GM15510 (cell line): ENCODE measurements around the gene COL9A3.

ENCODE experiments used
- POLR2A ChIP-seq: IDR thresholded peaks from 3 replicates; pipeline ENCODE4 v1.6.1; 2011; ENCODE audit warnings: borderline replicate concordance; ENCODE audit not compliant: insufficient read length; ENCODE audit errors: extremely low read depth

The COL9A3 gene

DNA sequence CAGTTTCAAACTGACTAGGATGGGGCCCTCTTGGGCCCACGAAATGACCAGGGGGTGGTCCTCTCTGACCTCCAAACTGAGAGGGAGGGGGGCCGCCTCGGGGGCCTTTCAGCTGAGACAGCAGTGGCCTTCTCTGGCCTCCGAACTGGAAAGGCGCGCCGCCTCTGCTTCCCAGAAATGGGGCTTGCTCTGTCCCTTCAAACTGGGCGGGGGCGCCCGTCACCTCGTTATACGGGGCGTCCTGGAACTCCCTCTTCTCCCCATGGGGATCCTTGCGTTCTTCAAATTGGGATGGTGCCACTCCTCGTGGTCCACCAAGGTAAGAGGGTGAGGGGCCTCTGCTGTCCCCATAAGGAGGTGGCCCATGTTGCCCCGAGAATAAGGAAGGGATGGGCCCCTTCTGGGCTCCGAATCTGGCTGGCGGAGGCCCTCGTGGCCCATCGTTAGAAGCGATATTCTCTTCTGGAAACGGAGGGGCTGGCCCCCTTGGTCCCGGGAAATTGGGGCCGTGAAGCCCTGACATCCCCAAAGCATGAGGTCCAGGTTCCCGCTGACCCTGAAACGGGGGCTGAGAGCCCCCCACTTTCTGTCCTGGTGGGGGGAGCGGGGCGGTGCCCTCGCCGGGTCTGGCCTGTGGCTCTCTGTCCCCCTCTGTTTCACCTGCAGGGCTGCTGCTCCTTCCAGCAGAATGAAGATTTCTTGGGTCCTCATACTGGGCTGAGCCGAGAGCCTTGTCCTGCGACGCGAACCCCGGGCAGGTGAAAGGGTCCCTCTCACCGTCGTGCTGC is 63.5 kb downstream of the COL9A3 start:
- TF ChIP-seq POLR2A = no peak

DNA sequence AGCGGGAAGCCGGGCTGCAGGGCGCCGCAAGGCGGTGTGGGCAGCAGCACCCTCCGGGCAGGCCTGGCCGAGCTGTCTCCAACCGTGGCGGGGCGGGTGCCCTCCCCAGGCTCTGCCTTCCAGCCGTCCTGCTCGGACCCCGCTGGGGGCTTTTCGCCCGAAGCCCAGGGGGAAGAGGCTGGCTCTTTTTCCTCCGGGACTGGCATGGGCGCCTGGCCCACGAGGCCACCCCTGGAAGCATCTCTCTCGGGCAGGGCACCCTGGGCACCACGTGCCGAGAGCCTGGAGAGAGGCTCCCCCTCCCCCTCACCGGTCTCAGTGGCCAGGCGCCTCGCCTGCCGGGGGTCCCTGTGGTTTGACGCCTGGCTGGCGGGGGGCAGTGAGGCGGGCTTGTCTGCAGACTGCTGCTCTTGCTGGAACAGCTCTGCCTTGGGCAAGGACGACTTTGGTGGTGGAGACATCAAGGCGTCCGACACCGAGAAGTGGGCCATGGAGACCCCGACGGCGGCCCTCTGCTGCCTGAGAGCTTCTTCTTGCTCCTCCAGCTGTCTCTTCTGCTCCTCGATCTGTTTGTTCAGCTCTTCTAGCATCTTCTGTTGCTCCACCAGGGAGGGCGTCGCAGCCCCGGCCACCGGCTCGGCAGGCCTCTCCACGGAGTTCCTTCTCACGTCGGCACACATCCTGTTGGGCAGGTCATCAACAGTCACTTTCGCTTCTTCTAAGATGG is 64.2 kb downstream of the COL9A3 start:
- TF ChIP-seq POLR2A = no peak

DNA sequence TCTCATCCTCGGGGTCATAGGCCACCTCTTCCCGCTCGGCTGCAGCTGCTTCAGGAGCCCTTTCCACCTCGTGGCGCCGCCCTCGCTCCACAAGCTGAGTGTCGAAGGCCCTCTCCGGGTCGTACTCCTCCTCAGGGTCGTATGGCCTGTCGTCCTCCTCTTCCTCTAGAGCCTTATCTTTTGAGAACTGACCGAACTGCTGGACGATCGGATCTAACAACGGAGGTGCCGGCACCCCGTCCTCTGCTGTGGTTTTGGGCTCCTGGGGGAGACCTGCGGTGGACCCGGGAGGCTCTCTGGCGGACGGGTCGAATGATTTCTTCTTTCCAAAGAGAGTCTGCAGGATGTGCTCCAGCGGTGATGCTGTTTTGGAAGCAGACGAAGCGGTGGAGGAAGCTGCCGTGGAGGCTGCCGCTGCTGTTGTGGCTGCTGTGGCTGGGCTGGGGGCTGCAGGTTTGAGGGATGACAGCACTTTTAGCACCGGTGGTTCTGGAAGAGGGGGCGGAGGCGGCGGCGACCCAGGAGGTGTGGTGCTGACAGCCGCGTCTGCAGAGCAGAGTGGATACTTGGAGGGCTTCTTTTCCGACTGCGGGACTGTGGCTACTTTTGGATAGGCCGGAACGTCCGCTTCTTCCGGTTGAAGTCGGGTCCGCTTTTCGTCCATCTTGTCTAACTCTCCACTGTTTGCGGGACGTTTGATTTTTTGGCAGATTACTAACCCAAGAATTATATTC is 65.0 kb downstream of the COL9A3 start:
- no peak for TF ChIP-seq POLR2A

GRCh38 chr20:62882426-62882825 is 65.6 kb downstream of the COL9A3 start:
- TF ChIP-seq POLR2A = no peak

DNA sequence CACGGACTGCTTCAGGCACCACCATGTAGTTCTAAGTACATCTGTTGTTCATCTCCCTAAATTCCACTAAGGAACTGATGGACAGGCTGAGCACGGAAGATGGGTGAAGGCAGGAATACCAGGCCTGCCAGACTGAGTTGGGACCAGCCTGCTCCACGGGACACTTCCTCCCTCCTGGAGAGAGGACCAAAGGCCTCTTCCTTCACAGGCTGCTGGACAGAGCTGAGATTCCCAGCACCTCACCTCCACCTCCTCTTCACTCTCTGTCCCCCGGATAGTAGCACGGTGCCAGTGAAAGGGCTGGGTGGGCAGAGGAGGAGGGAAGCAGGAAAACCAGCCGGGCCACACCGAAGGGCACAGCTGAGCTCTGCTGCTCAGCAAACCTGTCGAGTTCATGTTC is 67.7 kb downstream of the COL9A3 start:
- no peak for TF ChIP-seq POLR2A

GRCh38 chr20:62885046-62885895 is 68.4 kb downstream of the COL9A3 start:
- no peak for TF ChIP-seq POLR2A

GRCh38 chr20:62885896-62886708 is 69.3 kb downstream of the COL9A3 start:
- TF ChIP-seq POLR2A = no peak

DNA sequence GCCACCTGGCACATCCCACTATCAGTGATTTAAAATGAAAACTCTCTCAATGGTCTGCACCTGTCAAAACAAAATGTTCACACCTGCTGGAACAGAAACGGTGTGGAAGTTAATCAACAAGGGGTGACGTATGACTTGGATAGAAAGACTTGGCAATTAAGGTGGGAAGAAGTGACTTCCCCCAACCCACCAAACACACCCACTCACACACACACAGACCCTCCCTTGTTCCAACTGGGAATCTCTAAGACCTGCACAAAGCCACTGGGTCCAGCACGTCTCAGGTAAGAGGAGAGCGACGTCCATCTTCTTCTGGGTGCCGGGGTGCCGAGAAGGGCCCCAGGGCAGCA is 69.8 kb downstream of the COL9A3 start:
- TF ChIP-seq POLR2A = no peak

DNA sequence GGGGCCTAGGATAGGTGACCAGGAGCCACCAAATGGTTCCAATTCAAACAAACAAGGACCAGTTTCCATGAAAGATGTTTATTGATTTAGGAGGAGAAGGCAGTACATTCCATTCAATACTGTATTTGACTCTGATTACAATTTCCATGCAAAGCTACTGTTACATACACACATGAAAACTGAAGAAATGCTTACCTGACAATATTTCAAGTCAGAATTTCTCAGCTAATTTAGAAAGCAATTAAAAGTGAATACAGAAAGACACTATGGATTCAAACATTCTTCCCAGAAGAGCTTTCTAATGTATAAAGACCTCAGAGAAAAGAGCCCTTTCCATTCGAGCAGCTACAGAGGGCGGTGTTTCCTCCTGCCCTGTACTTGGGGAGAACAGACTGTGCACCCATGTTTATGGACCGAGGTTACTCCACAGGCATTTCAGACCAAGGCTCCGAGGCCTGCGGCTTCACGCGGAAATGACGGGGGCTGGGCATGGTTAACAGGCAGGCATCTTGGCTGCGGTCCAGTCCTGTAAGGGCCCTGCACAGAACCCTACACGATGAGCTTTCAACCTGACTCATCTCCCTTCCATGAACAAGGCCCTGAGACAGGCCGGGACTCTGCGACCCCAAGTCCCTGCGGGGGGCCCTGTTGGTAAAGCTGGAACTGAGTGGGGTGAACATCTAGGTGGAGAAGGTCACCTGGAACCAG is 70.5 kb downstream of the COL9A3 start:
- TF ChIP-seq POLR2A = no peak

- no peak for TF ChIP-seq POLR2A
Measured at GRCh38 chr20:62887860-62888239, 71.0 kb downstream of the COL9A3 start.

- no peak for TF ChIP-seq POLR2A
Measured at GRCh38 chr20:62888406-62888805, 71.6 kb downstream of the COL9A3 start.

DNA sequence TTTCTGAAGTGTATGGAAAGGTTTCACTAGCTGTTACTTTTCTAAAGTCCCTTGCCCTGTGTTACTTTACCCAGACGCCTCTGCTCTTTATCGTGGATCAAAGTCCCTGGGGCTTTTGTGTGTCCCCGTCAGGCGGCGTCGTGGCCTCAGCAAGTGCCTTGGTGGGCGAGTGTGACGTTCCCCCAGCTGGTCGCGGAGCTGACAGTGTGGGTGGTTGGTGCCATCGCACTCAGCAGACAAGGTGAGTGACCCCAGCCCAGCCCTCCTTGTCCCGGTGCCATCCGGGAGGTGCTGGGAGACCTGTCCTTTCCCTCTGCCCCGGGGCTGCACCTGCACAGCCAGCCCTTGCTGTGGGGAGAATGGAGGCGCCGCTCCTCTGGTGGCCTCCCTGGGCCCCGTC is 72.1 kb downstream of the COL9A3 start:
- no peak for TF ChIP-seq POLR2A

DNA sequence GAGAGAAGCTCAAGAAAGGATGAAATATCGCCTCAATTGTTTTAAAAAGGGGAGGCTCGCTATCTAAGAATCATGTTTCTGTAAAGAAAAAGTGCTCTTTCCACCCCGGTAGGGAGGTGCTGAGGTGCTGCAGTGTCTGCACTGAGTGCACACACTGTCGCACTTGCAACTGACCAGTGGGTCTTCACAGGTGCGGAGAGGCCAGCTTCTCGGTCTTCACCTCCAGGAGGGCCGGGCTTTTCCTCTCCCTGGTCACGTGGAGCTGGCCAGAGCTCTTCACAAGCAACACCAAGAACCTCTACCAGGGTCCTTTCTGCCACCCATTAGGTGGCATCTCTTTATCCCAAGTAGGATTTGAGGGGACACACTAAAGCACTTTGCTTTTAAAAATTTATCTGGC is 72.6 kb downstream of the COL9A3 start:
- no peak for TF ChIP-seq POLR2A
